ENCODE data around the gene TNNI3K.

Gene TNNI3K

DNA sequence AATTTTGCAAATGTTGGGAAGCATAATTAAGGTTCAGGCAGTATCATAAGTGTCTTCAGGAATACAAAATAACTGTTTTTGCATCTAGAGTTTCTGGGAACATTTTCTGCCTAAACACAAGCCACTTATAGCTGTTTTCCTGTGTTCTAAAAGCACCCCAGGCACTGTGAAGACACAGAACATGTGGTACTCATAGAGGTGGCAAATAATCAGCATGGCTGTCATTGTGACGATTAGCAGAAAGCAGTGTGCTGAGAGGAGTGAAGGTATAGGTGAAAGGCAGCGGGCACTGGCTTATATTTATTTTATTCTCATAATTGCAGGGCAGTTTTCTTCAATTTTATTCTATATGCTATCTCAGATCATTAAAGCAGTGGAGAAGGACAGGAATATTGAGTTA, 157.7 kb downstream of the TNNI3K start:
- H3K27ac ChIP-seq (replicated peaks): no peak overlapping the region
- no peaks in the 10 kb centered on the region for H3K27me3 ChIP-seq (ENCODE audit: insufficient read depth, poor library complexity, severe bottlenecking)
- TF ChIP-seq, protein P1, sequence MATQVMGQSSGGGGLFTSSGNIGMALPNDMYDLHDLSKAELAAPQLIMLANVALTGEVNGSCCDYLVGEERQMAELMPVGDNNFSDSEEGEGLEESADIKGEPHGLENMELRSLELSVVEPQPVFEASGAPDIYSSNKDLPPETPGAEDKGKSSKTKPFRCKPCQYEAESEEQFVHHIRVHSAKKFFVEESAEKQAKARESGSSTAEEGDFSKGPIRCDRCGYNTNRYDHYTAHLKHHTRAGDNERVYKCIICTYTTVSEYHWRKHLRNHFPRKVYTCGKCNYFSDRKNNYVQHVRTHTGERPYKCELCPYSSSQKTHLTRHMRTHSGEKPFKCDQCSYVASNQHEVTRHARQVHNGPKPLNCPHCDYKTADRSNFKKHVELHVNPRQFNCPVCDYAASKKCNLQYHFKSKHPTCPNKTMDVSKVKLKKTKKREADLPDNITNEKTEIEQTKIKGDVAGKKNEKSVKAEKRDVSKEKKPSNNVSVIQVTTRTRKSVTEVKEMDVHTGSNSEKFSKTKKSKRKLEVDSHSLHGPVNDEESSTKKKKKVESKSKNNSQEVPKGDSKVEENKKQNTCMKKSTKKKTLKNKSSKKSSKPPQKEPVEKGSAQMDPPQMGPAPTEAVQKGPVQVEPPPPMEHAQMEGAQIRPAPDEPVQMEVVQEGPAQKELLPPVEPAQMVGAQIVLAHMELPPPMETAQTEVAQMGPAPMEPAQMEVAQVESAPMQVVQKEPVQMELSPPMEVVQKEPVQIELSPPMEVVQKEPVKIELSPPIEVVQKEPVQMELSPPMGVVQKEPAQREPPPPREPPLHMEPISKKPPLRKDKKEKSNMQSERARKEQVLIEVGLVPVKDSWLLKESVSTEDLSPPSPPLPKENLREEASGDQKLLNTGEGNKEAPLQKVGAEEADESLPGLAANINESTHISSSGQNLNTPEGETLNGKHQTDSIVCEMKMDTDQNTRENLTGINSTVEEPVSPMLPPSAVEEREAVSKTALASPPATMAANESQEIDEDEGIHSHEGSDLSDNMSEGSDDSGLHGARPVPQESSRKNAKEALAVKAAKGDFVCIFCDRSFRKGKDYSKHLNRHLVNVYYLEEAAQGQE (IDR thresholded peaks at IDR 0.05; ENCODE audit: insufficient replicate concordance, low read depth): no peak
- TF ChIP-seq GABPA (IDR thresholded peaks at IDR 0.05; ENCODE audit: low read depth): no peak
- TF ChIP-seq POLR2AphosphoS5 (IDR thresholded peaks at IDR 0.05; ENCODE audit: low read depth): no peak
- TF ChIP-seq, protein P2, sequence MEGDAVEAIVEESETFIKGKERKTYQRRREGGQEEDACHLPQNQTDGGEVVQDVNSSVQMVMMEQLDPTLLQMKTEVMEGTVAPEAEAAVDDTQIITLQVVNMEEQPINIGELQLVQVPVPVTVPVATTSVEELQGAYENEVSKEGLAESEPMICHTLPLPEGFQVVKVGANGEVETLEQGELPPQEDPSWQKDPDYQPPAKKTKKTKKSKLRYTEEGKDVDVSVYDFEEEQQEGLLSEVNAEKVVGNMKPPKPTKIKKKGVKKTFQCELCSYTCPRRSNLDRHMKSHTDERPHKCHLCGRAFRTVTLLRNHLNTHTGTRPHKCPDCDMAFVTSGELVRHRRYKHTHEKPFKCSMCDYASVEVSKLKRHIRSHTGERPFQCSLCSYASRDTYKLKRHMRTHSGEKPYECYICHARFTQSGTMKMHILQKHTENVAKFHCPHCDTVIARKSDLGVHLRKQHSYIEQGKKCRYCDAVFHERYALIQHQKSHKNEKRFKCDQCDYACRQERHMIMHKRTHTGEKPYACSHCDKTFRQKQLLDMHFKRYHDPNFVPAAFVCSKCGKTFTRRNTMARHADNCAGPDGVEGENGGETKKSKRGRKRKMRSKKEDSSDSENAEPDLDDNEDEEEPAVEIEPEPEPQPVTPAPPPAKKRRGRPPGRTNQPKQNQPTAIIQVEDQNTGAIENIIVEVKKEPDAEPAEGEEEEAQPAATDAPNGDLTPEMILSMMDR (IDR thresholded peaks at IDR 0.05; ENCODE audit: insufficient read depth, low read length): no peak
- TF ChIP-seq SPI1 (IDR thresholded peaks at IDR 0.05; ENCODE audit: borderline replicate concordance, low read depth): no peak
- no peak for DNase-seq (ENCODE audit: low read depth in 1 of 2, low spot score in 1 of 2)
- H3K4me3 ChIP-seq (replicated peaks; ENCODE audit: insufficient read depth, low read length): no peak overlapping the region

DNA sequence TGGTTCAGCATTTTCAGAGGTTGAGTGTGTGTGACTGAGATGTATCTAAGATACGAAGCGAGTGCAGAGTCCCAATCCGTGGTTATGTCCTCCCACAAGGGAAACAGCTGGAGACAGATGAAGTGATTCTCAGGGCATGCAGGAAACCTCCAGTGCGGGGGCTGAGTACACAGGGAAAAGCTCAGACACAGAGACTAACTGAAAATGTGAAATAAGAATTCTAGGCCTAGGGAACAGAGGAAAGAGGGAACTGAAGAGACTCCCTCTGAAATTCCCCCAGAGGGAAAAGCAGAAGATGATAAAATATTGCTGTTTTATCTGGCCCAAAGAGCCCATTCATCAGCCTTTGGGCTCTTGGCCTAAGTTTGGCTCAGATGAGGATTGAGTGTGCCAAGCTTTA, 160.4 kb downstream of the TNNI3K start:
- H3K4me3 ChIP-seq (replicated peaks; ENCODE audit: insufficient read depth, low read length): no peak overlapping the region
- DNase-seq (ENCODE audit: low read depth in 1 of 2, low spot score in 1 of 2): no peak

DNA sequence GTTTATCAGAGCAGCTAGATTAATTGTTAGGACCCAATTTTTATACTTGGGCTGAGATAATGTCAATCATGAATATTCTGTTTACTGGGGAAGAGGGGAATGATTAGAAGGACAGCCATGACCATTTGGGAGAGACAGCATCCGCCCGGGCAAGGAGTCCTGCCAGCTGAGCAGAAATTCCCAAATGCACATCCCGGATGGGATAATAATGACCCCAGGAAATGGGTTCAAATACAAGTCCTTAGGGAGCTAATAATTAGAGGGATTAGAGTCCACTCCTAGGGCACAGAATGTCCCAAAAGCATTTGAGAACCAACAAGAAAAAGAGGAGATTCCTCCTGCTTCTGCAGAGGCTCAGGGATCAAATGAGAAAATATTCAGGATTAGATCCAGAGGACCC, 161.3 kb downstream of the TNNI3K start:
- Histone ChIP-seq H3K27ac (replicated peaks) (no peak overlapping the region), H3K4me3 (replicated peaks; ENCODE audit: insufficient read depth, low read length) (no peak overlapping the region), H3K27me3 (ENCODE audit: insufficient read depth, poor library complexity, severe bottlenecking) (no peaks in the 10 kb centered on the region)
- DNase-seq (ENCODE audit: low read depth in 1 of 2, low spot score in 1 of 2): no peak
- TF ChIP-seq, protein P2 (IDR thresholded peaks at IDR 0.05; ENCODE audit: insufficient read depth, low read length): no peak
- TF ChIP-seq POLR2AphosphoS5 (IDR thresholded peaks at IDR 0.05; ENCODE audit: low read depth): no peak
- TF ChIP-seq SPI1 (IDR thresholded peaks at IDR 0.05; ENCODE audit: borderline replicate concordance, low read depth): no peak
- no peak for TF ChIP-seq GABPA (IDR thresholded peaks at IDR 0.05; ENCODE audit: low read depth)
- TF ChIP-seq, protein P1 (IDR thresholded peaks at IDR 0.05; ENCODE audit: insufficient replicate concordance, low read depth): no peak

More for the DNA sequence above, 160.4 kb downstream of the TNNI3K start:
- no peaks in the 10 kb centered on the region for H3K27me3 ChIP-seq (ENCODE audit: insufficient read depth, poor library complexity, severe bottlenecking)
- TF ChIP-seq POLR2AphosphoS5 (IDR thresholded peaks at IDR 0.05; ENCODE audit: low read depth): no peak
- no peak for TF ChIP-seq SPI1 (IDR thresholded peaks at IDR 0.05; ENCODE audit: borderline replicate concordance, low read depth)
- TF ChIP-seq GABPA (IDR thresholded peaks at IDR 0.05; ENCODE audit: low read depth): no peak
- TF ChIP-seq, protein P2 (IDR thresholded peaks at IDR 0.05; ENCODE audit: insufficient read depth, low read length): no peak
- TF ChIP-seq, protein P1 (IDR thresholded peaks at IDR 0.05; ENCODE audit: insufficient replicate concordance, low read depth): no peak
- no peak overlapping the region for H3K27ac ChIP-seq (replicated peaks)

All from HL-60 (cell line).